HEK293 (cell line): ENCODE data around the gene ACOT8.
A peak's percentile ranks its signal among the peaks of the same experiment; 100 is the strongest.

Experiments used
- CTCF ChIA-PET: fragments of 350-600 bp; formaldehyde crosslinking; extraction: SDS; loops from one replicate; lab custom pipeline; 2021; ENCODE audit warnings: antibody characterized with exemption; lab: Yijun Ruan, JAX
- POLR2A ChIA-PET: fragments of 300-600 bp; formaldehyde crosslinking; extraction: SDS; loops from one replicate; lab custom pipeline; 2020; ENCODE audit warnings: antibody characterized with exemption, inconsistent platforms; lab: Yijun Ruan, JAX
- H3K27ac ChIP-seq: fragments of 200-500 bp; sonication (Bioruptor generic); 2 replicates; pipeline ENCODE4 v1.5.1; 2014; ENCODE audit warnings: low read depth, low read length, control low read depth, inconsistent platforms; ENCODE audit errors: extremely low read depth
- H3K36me3 ChIP-seq, 2 experiments: fragments of 200-500 bp in 1 of 2; sonication (Bioruptor generic) in 1 of 2; 1 replicate in 1 of 2; 2 replicates in 1 of 2; pipeline ENCODE4 v1.5.1; 2014 to 2017; ENCODE audit warnings: inconsistent platforms in 2 of 2, low read length in 2 of 2; ENCODE audit not compliant: control insufficient read depth in 2 of 2, insufficient read depth in 1 of 2
- H3K4me1 ChIP-seq: fragments of 200-500 bp; sonication (Bioruptor generic); 2 replicates; pipeline ENCODE4 v1.5.1; 2014; ENCODE audit warnings: mild to moderate bottlenecking, low read length, inconsistent platforms; ENCODE audit not compliant: control insufficient read depth, insufficient read depth
- H3K4me3 ChIP-seq: 2 replicates; pipeline ENCODE4 v1.5.1; 2011; ENCODE audit warnings: low read depth, mild to moderate bottlenecking, control low read depth, low read length, moderate library complexity
- H3K9me3 ChIP-seq: fragments of 200-500 bp; sonication (Bioruptor generic); 2 replicates; pipeline ENCODE4 v1.5.1; 2014; ENCODE audit warnings: low read depth, low read length, inconsistent platforms; ENCODE audit not compliant: control insufficient read depth, insufficient read depth
- AEBP2 ChIP-seq: fragments of 450-650 bp; formaldehyde crosslinking; IDR thresholded peaks from 2 replicates; pipeline ENCODE4 v1.5.1; 2016; ENCODE audit warnings: missing biosample characterization, missing genetic modification characterization, borderline replicate concordance
- GFI1B ChIP-seq: fragments of 450-650 bp; formaldehyde crosslinking; IDR thresholded peaks from 2 replicates; pipeline ENCODE4 v1.5.1; 2016; ENCODE audit warnings: missing biosample characterization, missing genetic modification characterization
- GLIS1 ChIP-seq: fragments of 450-650 bp; formaldehyde crosslinking; IDR thresholded peaks from 2 replicates; pipeline ENCODE4 v1.5.1; 2016; ENCODE audit warnings: missing biosample characterization, missing genetic modification characterization
- MEIS1 ChIP-seq: sonication (generic); formaldehyde crosslinking; IDR thresholded peaks from 2 replicates; pipeline ENCODE4 v1.8.1; 2022; ENCODE audit warnings: missing genetic modification reagents, mild to moderate bottlenecking, borderline replicate concordance
- ZBTB10 ChIP-seq: fragments of 450-650 bp; formaldehyde crosslinking; IDR thresholded peaks from 2 replicates; pipeline ENCODE4 v1.5.1; 2016; ENCODE audit warnings: missing biosample characterization, missing genetic modification characterization
- ZBTB21 ChIP-seq: fragments of 450-650 bp; formaldehyde crosslinking; IDR thresholded peaks from 2 replicates; pipeline ENCODE4 v1.5.1; 2017; ENCODE audit warnings: missing biosample characterization, missing genetic modification characterization
- ZBTB6 ChIP-seq: fragments of 450-650 bp; formaldehyde crosslinking; IDR thresholded peaks from 2 replicates; pipeline ENCODE4 v1.5.1; 2017; ENCODE audit warnings: missing biosample characterization, missing genetic modification characterization
- ZFP41 ChIP-seq: fragments of 450-650 bp; formaldehyde crosslinking; IDR thresholded peaks from 2 replicates; pipeline ENCODE4 v1.5.1; 2016; ENCODE audit warnings: missing biosample characterization, missing genetic modification characterization, borderline replicate concordance
- ZIC2 ChIP-seq: fragments of 450-650 bp; formaldehyde crosslinking; IDR thresholded peaks from 2 replicates; pipeline ENCODE4 v1.5.1; 2016; ENCODE audit warnings: missing biosample characterization, missing genetic modification characterization
- ZNF23 ChIP-seq: fragments of 450-650 bp; formaldehyde crosslinking; IDR thresholded peaks from 2 replicates; pipeline ENCODE4 v1.5.1; 2016; ENCODE audit warnings: missing biosample characterization, missing genetic modification characterization, borderline replicate concordance
- ZNF350 ChIP-seq: fragments of 450-650 bp; formaldehyde crosslinking; IDR thresholded peaks from 2 replicates; pipeline ENCODE4 v1.5.0; 2017; ENCODE audit warnings: missing biosample characterization, mild to moderate bottlenecking, missing genetic modification characterization
- ZNF37A ChIP-seq: fragments of 450-650 bp; IDR thresholded peaks from 2 replicates; pipeline ENCODE4 v1.5.1; 2018; ENCODE audit warnings: missing biosample characterization, missing genetic modification characterization
- ZNF404 ChIP-seq: fragments of 450-650 bp; formaldehyde crosslinking; IDR thresholded peaks from 2 replicates; pipeline ENCODE4 v1.5.1; 2017; ENCODE audit warnings: missing biosample characterization, missing genetic modification characterization
- ZNF529 ChIP-seq: fragments of 450-650 bp; formaldehyde crosslinking; IDR thresholded peaks from 2 replicates; pipeline ENCODE4 v1.5.1; 2017; ENCODE audit warnings: missing genetic modification characterization, missing biosample characterization; ENCODE audit not compliant: insufficient replicate concordance
- ZNF530 ChIP-seq: fragments of 450-650 bp; formaldehyde crosslinking; IDR thresholded peaks from 2 replicates; pipeline ENCODE4 v1.5.1; 2016; ENCODE audit warnings: low read depth, missing biosample characterization, missing genetic modification characterization
- ZNF555 ChIP-seq: fragments of 450-650 bp; formaldehyde crosslinking; conservative IDR thresholded peaks from 2 replicates; pipeline ENCODE4 v1.5.1; 2017; ENCODE audit warnings: missing biosample characterization, mild to moderate bottlenecking, missing genetic modification characterization, inconsistent platforms
- ZNF610 ChIP-seq: fragments of 450-650 bp; formaldehyde crosslinking; IDR thresholded peaks from 2 replicates; pipeline ENCODE4 v1.5.1; 2016; ENCODE audit warnings: missing biosample characterization, missing genetic modification characterization, borderline replicate concordance
- ZNF837 ChIP-seq: fragments of 450-650 bp; formaldehyde crosslinking; IDR thresholded peaks from 2 replicates; pipeline ENCODE4 v1.5.1; 2016; ENCODE audit warnings: missing biosample characterization, missing genetic modification characterization

ACOT8 gene

GRCh38 chr20:45827712-45828111 lies 29.5 kb downstream of the ACOT8 start:
- ChIA-PET CTCF (interaction anchor here (1.1 kb wide), 1 partner anchor 29 kb away, joined by 3 read pairs; no protein-coding TSS in a partner anchor), POLR2A (interaction anchor here (0.8 kb wide), 1 partner anchor 11 kb away, joined by 3 read pairs; no protein-coding TSS in a partner anchor)
- Histone ChIP-seq H3K4me1 (no peaks in the 10 kb centered on the region), H3K27ac (no peak overlapping the region), H3K4me3 (no peak overlapping the region), H3K36me3 (no peaks in the 10 kb centered on the region), H3K9me3 (no peaks in the 10 kb centered on the region)
- TF ChIP-seq ZNF837 (tag by site-specific recombination) (no peak), ZIC2 (tag by site-specific recombination) (peak; percentile 32; the same call in 1 of the 2 replicates), GLIS1 (tag by site-specific recombination) (peak; percentile 50)

GRCh38 chr20:45827030-45827652 lies 30.1 kb downstream of the ACOT8 start, which contains the start of gene TNNC2:
TSS of gene TNNC2 (minus strand) at chr20:45827312. CDS start at chr20:45827248, 64 bp downstream.
- Histone ChIP-seq H3K36me3 (no peaks in the 10 kb centered on the region), H3K27ac (0 out of 2 replicates have a peak within 1 kb of the TSS, but pooled peaks have one; percentile 31), H3K4me3 (no peak within 1 kb of the TSS), H3K9me3 (no peaks in the 10 kb centered on the region), H3K4me1 (no peaks in the 10 kb centered on the region)
- TF ChIP-seq ZNF610 (tag by site-specific recombination): no peak
- TF ChIP-seq ZNF555: no peak
- TF ChIP-seq ZFP41 (tag by site-specific recombination): no peak
- no peak for TF ChIP-seq MEIS1
- no peak for TF ChIP-seq ZBTB6
- CTCF ChIA-PET: interaction anchor here (1.1 kb wide), 1 partner anchor 28 kb away, joined by 3 read pairs; no protein-coding TSS in a partner anchor
- POLR2A ChIA-PET: interaction anchor here (1.7 kb wide), 1 partner anchor 10 kb away, joined by 5 read pairs; no protein-coding TSS in a partner anchor

- ChIA-PET POLR2A (interaction anchor here (1.7 kb wide), 1 partner anchor 9 kb away, joined by 5 read pairs; no protein-coding TSS in a partner anchor), CTCF (no interaction called here)
- 0 out of 2 replicates have a peak overlapping the region, but pooled peaks have one; percentile 31 for H3K27ac ChIP-seq
- no peak for TF ChIP-seq ZNF404
- no peak for TF ChIP-seq AEBP2 (tag by site-specific recombination)
- no peak for TF ChIP-seq ZNF529
- no peak for TF ChIP-seq ZNF350
- TF ChIP-seq ZBTB21 (tag by site-specific recombination): no peak
- TF ChIP-seq ZNF530 (tag by site-specific recombination): no peak
- TF ChIP-seq ZNF37A: no peak
- no peak for TF ChIP-seq GFI1B
- no peak for TF ChIP-seq ZNF23 (tag by site-specific recombination)
- TF ChIP-seq ZBTB10 (tag by site-specific recombination): no peak
- no peaks in the 10 kb centered on the region for H3K4me1 ChIP-seq
- no peaks in the 10 kb centered on the region for H3K36me3 ChIP-seq
- H3K4me3 ChIP-seq: no peak overlapping the region
- H3K9me3 ChIP-seq: no peaks in the 10 kb centered on the region
These were observed 30.7 kb downstream of the ACOT8 start for GRCh38 chr20:45826381-45827019.
